ENCODE results near the gene TCAP. TPM values are rescaled to one million over a fixed set of nuclear protein-coding genes. Genes with fewer than 3 reads are reported as not detected.
A peak's percentile ranks its signal among the peaks of the same experiment; 100 is the strongest.

The TCAP gene
- total RNA-seq, 1 donor from 2014 or later: 5.3 TPM

GRCh38 chr17:39660397-39661385 lies 4.5 kb upstream of the TCAP start:
- Histone ChIP-seq H3K4me3 (peak overlapping the region; percentile 19), H3K9me3 (no peaks in the 10 kb centered on the region), H3K36me3 (peaks cover 48% of the 10 kb centered on the region), H3K4me1 (peaks cover 49% of the 10 kb centered on the region), H3K27me3 (no peaks in the 10 kb centered on the region), H3K27ac (peak overlapping the region; percentile 80)
- intact Hi-C loops (cut with DNase I): no loop called here
- TF ChIP-seq, protein P1, sequence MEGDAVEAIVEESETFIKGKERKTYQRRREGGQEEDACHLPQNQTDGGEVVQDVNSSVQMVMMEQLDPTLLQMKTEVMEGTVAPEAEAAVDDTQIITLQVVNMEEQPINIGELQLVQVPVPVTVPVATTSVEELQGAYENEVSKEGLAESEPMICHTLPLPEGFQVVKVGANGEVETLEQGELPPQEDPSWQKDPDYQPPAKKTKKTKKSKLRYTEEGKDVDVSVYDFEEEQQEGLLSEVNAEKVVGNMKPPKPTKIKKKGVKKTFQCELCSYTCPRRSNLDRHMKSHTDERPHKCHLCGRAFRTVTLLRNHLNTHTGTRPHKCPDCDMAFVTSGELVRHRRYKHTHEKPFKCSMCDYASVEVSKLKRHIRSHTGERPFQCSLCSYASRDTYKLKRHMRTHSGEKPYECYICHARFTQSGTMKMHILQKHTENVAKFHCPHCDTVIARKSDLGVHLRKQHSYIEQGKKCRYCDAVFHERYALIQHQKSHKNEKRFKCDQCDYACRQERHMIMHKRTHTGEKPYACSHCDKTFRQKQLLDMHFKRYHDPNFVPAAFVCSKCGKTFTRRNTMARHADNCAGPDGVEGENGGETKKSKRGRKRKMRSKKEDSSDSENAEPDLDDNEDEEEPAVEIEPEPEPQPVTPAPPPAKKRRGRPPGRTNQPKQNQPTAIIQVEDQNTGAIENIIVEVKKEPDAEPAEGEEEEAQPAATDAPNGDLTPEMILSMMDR (IDR thresholded peaks at IDR 0.05): no peak
- DNase-seq: no peak
- peak; percentile 46 for ATAC-seq

DNA sequence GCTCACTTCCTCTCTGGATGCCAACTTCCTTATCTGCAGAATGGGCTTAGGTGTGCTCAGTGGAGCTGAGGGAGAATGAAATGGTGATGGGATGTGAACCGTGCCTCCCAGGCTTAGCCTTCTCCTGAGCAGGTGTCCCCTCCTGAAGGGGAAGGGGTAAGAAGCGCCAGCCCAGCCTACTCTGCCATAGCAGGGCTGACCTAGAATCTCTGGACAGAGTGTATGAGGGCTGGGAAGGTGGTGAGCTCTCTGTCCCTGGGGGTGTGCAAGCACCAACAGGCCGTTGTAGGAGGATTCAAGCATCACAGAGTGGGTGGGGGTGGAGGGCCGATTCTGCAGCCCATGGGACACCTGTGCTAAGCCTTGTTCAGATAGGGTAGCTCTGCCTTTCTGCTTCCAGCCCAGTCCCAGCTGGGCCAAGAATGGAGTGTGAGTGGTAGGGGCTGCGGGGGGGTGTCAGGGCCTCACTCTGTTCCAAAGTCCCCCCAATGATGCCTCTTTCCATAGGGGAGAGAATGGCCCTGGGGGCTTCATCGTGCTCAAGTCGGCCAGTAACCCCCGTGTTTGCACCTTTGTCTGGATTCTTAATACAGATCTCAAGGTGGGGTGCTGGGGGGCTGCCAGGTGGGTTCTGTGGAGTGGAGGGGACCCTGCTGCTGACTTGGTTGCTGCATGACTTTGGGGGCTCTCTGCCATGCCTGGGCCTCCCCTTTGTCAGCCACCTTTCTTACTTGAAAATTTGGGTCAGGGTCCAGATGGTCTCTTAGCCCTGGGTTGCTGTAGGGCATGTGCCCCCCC lies 3.2 kb upstream of the TCAP start:
- H3K4me1 ChIP-seq: peaks cover 51% of the 10 kb centered on the region
- DNase-seq (no peak), ATAC-seq (no peak)
- no peaks in the 10 kb centered on the region for H3K9me3 ChIP-seq
- no peak overlapping the region for H3K4me3 ChIP-seq
- H3K36me3 ChIP-seq: peaks cover 44% of the 10 kb centered on the region
- TF ChIP-seq, protein P1 (IDR thresholded peaks at IDR 0.05): no peak
- H3K27me3 ChIP-seq: peaks cover 8% of the 10 kb centered on the region
- intact Hi-C loops (cut with DNase I): no loop called here
- H3K27ac ChIP-seq: peak overlapping the region; percentile 58

- intact Hi-C loops (cut with DNase I): no loop called here
- H3K4me3 ChIP-seq: no peak overlapping the region
Observed at GRCh38 chr17:39662551-39663339, 2.4 kb upstream of the TCAP start.

DNA sequence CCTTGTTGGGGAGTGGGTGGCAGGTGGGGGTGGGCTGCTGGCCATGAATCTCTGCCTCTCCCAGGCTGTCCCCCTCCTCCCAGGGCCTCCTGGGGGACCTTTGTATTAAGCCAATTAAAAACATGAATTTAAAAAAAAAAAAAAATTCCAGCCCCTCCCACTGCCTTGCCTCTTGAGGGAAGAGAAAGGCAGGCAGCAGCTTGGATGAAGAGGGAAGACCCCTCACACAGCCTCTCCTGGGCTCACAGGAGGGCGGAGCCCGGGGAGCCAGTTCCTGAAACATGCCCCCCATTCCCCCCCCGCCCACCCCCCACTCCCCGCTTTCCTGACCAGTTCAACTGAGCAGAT lies 1.8 kb upstream of the TCAP start:
- ATAC-seq (no peak), DNase-seq (no peak)
- Histone ChIP-seq H3K4me1 (peaks cover 64% of the 10 kb centered on the region), H3K27me3 (peaks cover 20% of the 10 kb centered on the region), H3K36me3 (peaks cover 40% of the 10 kb centered on the region), H3K27ac (peak overlapping the region; percentile 58), H3K4me3 (no peak overlapping the region), H3K9me3 (no peaks in the 10 kb centered on the region)
- TF ChIP-seq, protein P1 (IDR thresholded peaks at IDR 0.05): no peak
- intact Hi-C loops (cut with DNase I): no loop called here

More at GRCh38 chr17:39662551-39663339, 2.4 kb upstream of the TCAP start:
- TF ChIP-seq, protein P1 (IDR thresholded peaks at IDR 0.05): no peak
- Histone ChIP-seq H3K27ac (peak overlapping the region; percentile 58), H3K4me1 (peaks cover 58% of the 10 kb centered on the region), H3K9me3 (no peaks in the 10 kb centered on the region), H3K27me3 (peaks cover 15% of the 10 kb centered on the region), H3K36me3 (peaks cover 40% of the 10 kb centered on the region)
- ATAC-seq (peak; percentile 2), DNase-seq (no peak)

Data from upper lobe of right lung (tissue), 1 donor.